ENCODE data around the gene ST8SIA1.

Gene ST8SIA1

GRCh38 chr12:22230280-22230794 is 104.2 kb downstream of the ST8SIA1 start:
- no peak overlapping the region for H3K4me3 ChIP-seq (ENCODE audit: low read length in 2 of 2)
- H3K36me3 ChIP-seq (ENCODE audit: control insufficient read depth in 2 of 2, insufficient read depth in 2 of 2, low read length in 2 of 2) = no peaks in the 10 kb centered on the region
- H3K9ac ChIP-seq (ENCODE audit: low read depth in 1 of 2, low read length in 2 of 2) = no peak overlapping the region
- H3K9me3 ChIP-seq (ENCODE audit: control insufficient read depth in 2 of 2, low read length in 2 of 2) = no peaks in the 10 kb centered on the region
- no peaks in the 10 kb centered on the region for H3K27me3 ChIP-seq (ENCODE audit: control insufficient read depth in 2 of 2, insufficient read depth in 2 of 2, low read length in 2 of 2)
- no peaks in the 10 kb centered on the region for H3K4me1 ChIP-seq (ENCODE audit: control insufficient read depth in 2 of 2, insufficient read depth in 2 of 2, low read length in 2 of 2)
- no peak overlapping the region for H3K27ac ChIP-seq (ENCODE audit: low read depth in 2 of 2, low read length in 2 of 2)

- H3K27ac ChIP-seq (ENCODE audit: low read depth in 2 of 2, low read length in 2 of 2) = no peak overlapping the region
Measured at GRCh38 chr12:22229652-22230279, 104.7 kb downstream of the ST8SIA1 start.

GRCh38 chr12:22228022-22228875 is 106.3 kb downstream of the ST8SIA1 start:
- H3K4me3 ChIP-seq (ENCODE audit: low read length in 2 of 2) = no peak overlapping the region
- H3K27ac ChIP-seq (ENCODE audit: low read depth in 2 of 2, low read length in 2 of 2) = no peak overlapping the region
- H3K9me3 ChIP-seq (ENCODE audit: control insufficient read depth in 2 of 2, low read length in 2 of 2) = no peaks in the 10 kb centered on the region

More at GRCh38 chr12:22229652-22230279, 104.7 kb downstream of the ST8SIA1 start:
- Histone ChIP-seq H3K9ac (ENCODE audit: low read depth in 1 of 2, low read length in 2 of 2) (no peak overlapping the region), H3K4me1 (ENCODE audit: control insufficient read depth in 2 of 2, insufficient read depth in 2 of 2, low read length in 2 of 2) (no peaks in the 10 kb centered on the region), H3K9me3 (ENCODE audit: control insufficient read depth in 2 of 2, low read length in 2 of 2) (no peaks in the 10 kb centered on the region), H3K27me3 (ENCODE audit: control insufficient read depth in 2 of 2, insufficient read depth in 2 of 2, low read length in 2 of 2) (no peaks in the 10 kb centered on the region), H3K36me3 (ENCODE audit: control insufficient read depth in 2 of 2, insufficient read depth in 2 of 2, low read length in 2 of 2) (no peaks in the 10 kb centered on the region), H3K4me3 (ENCODE audit: low read length in 2 of 2) (no peak overlapping the region)

GRCh38 chr12:22223356-22223755 is 111.2 kb downstream of the ST8SIA1 start:
- Histone ChIP-seq H3K27ac (ENCODE audit: low read depth in 2 of 2, low read length in 2 of 2) (no peak overlapping the region), H3K9ac (ENCODE audit: low read depth in 1 of 2, low read length in 2 of 2) (no peak overlapping the region), H3K4me1 (ENCODE audit: control insufficient read depth in 2 of 2, insufficient read depth in 2 of 2, low read length in 2 of 2) (no peaks in the 10 kb centered on the region), H3K36me3 (ENCODE audit: control insufficient read depth in 2 of 2, insufficient read depth in 2 of 2, low read length in 2 of 2) (no peaks in the 10 kb centered on the region), H3K9me3 (ENCODE audit: control insufficient read depth in 2 of 2, low read length in 2 of 2) (no peaks in the 10 kb centered on the region), H3K27me3 (ENCODE audit: control insufficient read depth in 2 of 2, insufficient read depth in 2 of 2, low read length in 2 of 2) (no peaks in the 10 kb centered on the region), H3K4me3 (ENCODE audit: low read length in 2 of 2) (no peak overlapping the region)

More at GRCh38 chr12:22228022-22228875, 106.3 kb downstream of the ST8SIA1 start:
- no peak overlapping the region for H3K9ac ChIP-seq (ENCODE audit: low read depth in 1 of 2, low read length in 2 of 2)
- no peaks in the 10 kb centered on the region for H3K36me3 ChIP-seq (ENCODE audit: control insufficient read depth in 2 of 2, insufficient read depth in 2 of 2, low read length in 2 of 2)
- no peaks in the 10 kb centered on the region for H3K4me1 ChIP-seq (ENCODE audit: control insufficient read depth in 2 of 2, insufficient read depth in 2 of 2, low read length in 2 of 2)
- no peaks in the 10 kb centered on the region for H3K27me3 ChIP-seq (ENCODE audit: control insufficient read depth in 2 of 2, insufficient read depth in 2 of 2, low read length in 2 of 2)

- Histone ChIP-seq H3K27ac (ENCODE audit: low read depth in 2 of 2, low read length in 2 of 2) (no peak overlapping the region), H3K4me1 (ENCODE audit: control insufficient read depth in 2 of 2, insufficient read depth in 2 of 2, low read length in 2 of 2) (no peaks in the 10 kb centered on the region), H3K27me3 (ENCODE audit: control insufficient read depth in 2 of 2, insufficient read depth in 2 of 2, low read length in 2 of 2) (no peaks in the 10 kb centered on the region), H3K9me3 (ENCODE audit: control insufficient read depth in 2 of 2, low read length in 2 of 2) (no peaks in the 10 kb centered on the region), H3K36me3 (ENCODE audit: control insufficient read depth in 2 of 2, insufficient read depth in 2 of 2, low read length in 2 of 2) (no peaks in the 10 kb centered on the region), H3K4me3 (ENCODE audit: low read length in 2 of 2) (no peak overlapping the region), H3K9ac (ENCODE audit: low read depth in 1 of 2, low read length in 2 of 2) (no peak overlapping the region)
Measured at GRCh38 chr12:22217556-22217955, 117.0 kb downstream of the ST8SIA1 start.

GRCh38 chr12:22215467-22216253 is 118.8 kb downstream of the ST8SIA1 start:
- H3K4me1 ChIP-seq (ENCODE audit: control insufficient read depth in 2 of 2, insufficient read depth in 2 of 2, low read length in 2 of 2) = no peaks in the 10 kb centered on the region
- no peak overlapping the region for H3K9ac ChIP-seq (ENCODE audit: low read depth in 1 of 2, low read length in 2 of 2)
- no peaks in the 10 kb centered on the region for H3K27me3 ChIP-seq (ENCODE audit: control insufficient read depth in 2 of 2, insufficient read depth in 2 of 2, low read length in 2 of 2)

GRCh38 chr12:22211128-22211527 is 123.4 kb downstream of the ST8SIA1 start:
- no peaks in the 10 kb centered on the region for H3K4me1 ChIP-seq (ENCODE audit: control insufficient read depth in 2 of 2, insufficient read depth in 2 of 2, low read length in 2 of 2)
- H3K36me3 ChIP-seq (ENCODE audit: control insufficient read depth in 2 of 2, insufficient read depth in 2 of 2, low read length in 2 of 2) = no peaks in the 10 kb centered on the region
- H3K27me3 ChIP-seq (ENCODE audit: control insufficient read depth in 2 of 2, insufficient read depth in 2 of 2, low read length in 2 of 2) = no peaks in the 10 kb centered on the region
- H3K4me3 ChIP-seq (ENCODE audit: low read length in 2 of 2) = no peak overlapping the region
- H3K9me3 ChIP-seq (ENCODE audit: control insufficient read depth in 2 of 2, low read length in 2 of 2) = no peaks in the 10 kb centered on the region
- no peak overlapping the region for H3K27ac ChIP-seq (ENCODE audit: low read depth in 2 of 2, low read length in 2 of 2)
- H3K9ac ChIP-seq (ENCODE audit: low read depth in 1 of 2, low read length in 2 of 2) = no peak overlapping the region

More at GRCh38 chr12:22215467-22216253, 118.8 kb downstream of the ST8SIA1 start:
- no peaks in the 10 kb centered on the region for H3K9me3 ChIP-seq (ENCODE audit: control insufficient read depth in 2 of 2, low read length in 2 of 2)
- no peak overlapping the region for H3K4me3 ChIP-seq (ENCODE audit: low read length in 2 of 2)
- H3K27ac ChIP-seq (ENCODE audit: low read depth in 2 of 2, low read length in 2 of 2) = no peak overlapping the region
- H3K36me3 ChIP-seq (ENCODE audit: control insufficient read depth in 2 of 2, insufficient read depth in 2 of 2, low read length in 2 of 2) = no peaks in the 10 kb centered on the region

GRCh38 chr12:22209422-22209821 is 125.1 kb downstream of the ST8SIA1 start:
- Histone ChIP-seq H3K9ac (ENCODE audit: low read depth in 1 of 2, low read length in 2 of 2) (no peak overlapping the region), H3K4me3 (ENCODE audit: low read length in 2 of 2) (no peak overlapping the region), H3K4me1 (ENCODE audit: control insufficient read depth in 2 of 2, insufficient read depth in 2 of 2, low read length in 2 of 2) (no peaks in the 10 kb centered on the region), H3K9me3 (ENCODE audit: control insufficient read depth in 2 of 2, low read length in 2 of 2) (no peaks in the 10 kb centered on the region), H3K36me3 (ENCODE audit: control insufficient read depth in 2 of 2, insufficient read depth in 2 of 2, low read length in 2 of 2) (no peaks in the 10 kb centered on the region), H3K27me3 (ENCODE audit: control insufficient read depth in 2 of 2, insufficient read depth in 2 of 2, low read length in 2 of 2) (no peaks in the 10 kb centered on the region), H3K27ac (ENCODE audit: low read depth in 2 of 2, low read length in 2 of 2) (no peak overlapping the region)

- H3K9me3 ChIP-seq (ENCODE audit: control insufficient read depth in 2 of 2, low read length in 2 of 2) = no peaks in the 10 kb centered on the region
- H3K36me3 ChIP-seq (ENCODE audit: control insufficient read depth in 2 of 2, insufficient read depth in 2 of 2, low read length in 2 of 2) = no peaks in the 10 kb centered on the region
- H3K4me1 ChIP-seq (ENCODE audit: control insufficient read depth in 2 of 2, insufficient read depth in 2 of 2, low read length in 2 of 2) = no peaks in the 10 kb centered on the region
- no peak overlapping the region for H3K9ac ChIP-seq (ENCODE audit: low read depth in 1 of 2, low read length in 2 of 2)
- H3K27ac ChIP-seq (ENCODE audit: low read depth in 2 of 2, low read length in 2 of 2) = no peak overlapping the region
- H3K27me3 ChIP-seq (ENCODE audit: control insufficient read depth in 2 of 2, insufficient read depth in 2 of 2, low read length in 2 of 2) = no peaks in the 10 kb centered on the region
- H3K4me3 ChIP-seq (ENCODE audit: low read length in 2 of 2) = no peak overlapping the region
Measured at GRCh38 chr12:22206111-22206728, 128.3 kb downstream of the ST8SIA1 start.
